Measurements from ENCODE around the gene DNAJC10.

Gene DNAJC10

GRCh38 chr2:182824056-182824766 lies 108.2 kb downstream of the DNAJC10 start:
- TF ChIP-seq POLR2A (IDR thresholded peaks at IDR 0.05; ENCODE audit: low read length) (no peak), GATA1 (IDR thresholded peaks at IDR 0.05; ENCODE audit: low read depth, low read length) (no peak)
- no peak for DNase-seq

- no peak for DNase-seq
- no peak for TF ChIP-seq POLR2A (IDR thresholded peaks at IDR 0.05; ENCODE audit: low read length)
- no peak for TF ChIP-seq GATA1 (IDR thresholded peaks at IDR 0.05; ENCODE audit: low read depth, low read length)
Observed at GRCh38 chr2:182824767-182825158, 108.7 kb downstream of the DNAJC10 start.

- TF ChIP-seq POLR2A (IDR thresholded peaks at IDR 0.05; ENCODE audit: low read length) = no peak
- no peak for TF ChIP-seq GATA1 (IDR thresholded peaks at IDR 0.05; ENCODE audit: low read depth, low read length)
- DNase-seq = no peak
Observed at GRCh38 chr2:182826064-182826463, 110.0 kb downstream of the DNAJC10 start.

- no peak for DNase-seq
- TF ChIP-seq GATA1 (IDR thresholded peaks at IDR 0.05; ENCODE audit: low read depth, low read length) (no peak), POLR2A (IDR thresholded peaks at IDR 0.05; ENCODE audit: low read length) (no peak)
Observed at GRCh38 chr2:182826496-182826895, 110.4 kb downstream of the DNAJC10 start.

GRCh38 chr2:182827182-182827879 lies 111.3 kb downstream of the DNAJC10 start:
- TF ChIP-seq POLR2A (IDR thresholded peaks at IDR 0.05; ENCODE audit: low read length) = no peak
- TF ChIP-seq GATA1 (IDR thresholded peaks at IDR 0.05; ENCODE audit: low read depth, low read length) = no peak
- DNase-seq = no peak

- DNase-seq = no peak
- TF ChIP-seq GATA1 (IDR thresholded peaks at IDR 0.05; ENCODE audit: low read depth, low read length) (no peak), POLR2A (IDR thresholded peaks at IDR 0.05; ENCODE audit: low read length) (no peak)
Observed at GRCh38 chr2:182831101-182831500, 115.0 kb downstream of the DNAJC10 start.

GRCh38 chr2:182831921-182832320 lies 115.9 kb downstream of the DNAJC10 start:
- TF ChIP-seq POLR2A (IDR thresholded peaks at IDR 0.05; ENCODE audit: low read length) = no peak
- no peak for TF ChIP-seq GATA1 (IDR thresholded peaks at IDR 0.05; ENCODE audit: low read depth, low read length)
- no peak for DNase-seq

GRCh38 chr2:182833084-182833854 lies 117.2 kb downstream of the DNAJC10 start:
- no peak for DNase-seq
- no peak for TF ChIP-seq GATA1 (IDR thresholded peaks at IDR 0.05; ENCODE audit: low read depth, low read length)
- TF ChIP-seq POLR2A (IDR thresholded peaks at IDR 0.05; ENCODE audit: low read length) = no peak

- no peak for TF ChIP-seq GATA1 (IDR thresholded peaks at IDR 0.05; ENCODE audit: low read depth, low read length)
- no peak for TF ChIP-seq POLR2A (IDR thresholded peaks at IDR 0.05; ENCODE audit: low read length)
- DNase-seq = no peak
Observed at GRCh38 chr2:182834293-182834692, 118.2 kb downstream of the DNAJC10 start.

- DNase-seq = no peak
- TF ChIP-seq POLR2A (IDR thresholded peaks at IDR 0.05; ENCODE audit: low read length) (no peak), GATA1 (IDR thresholded peaks at IDR 0.05; ENCODE audit: low read depth, low read length) (no peak)
Observed at GRCh38 chr2:182836451-182836850, 120.4 kb downstream of the DNAJC10 start.

All from erythroblast (primary cell).